B cell (primary cell): ENCODE results near the gene S100A13. TPM values are rescaled to one million over a fixed set of nuclear protein-coding genes. Genes with fewer than 3 reads are reported as not detected.

ENCODE experiments used
- ATAC-seq: fragments of 200-7000 bp; cut with Tn5 transposase; one replicate; pipeline ENCODE4 v1.10.0; 2021; ENCODE audit warnings: low read depth, mild to moderate bottlenecking, moderate number of reproducible peaks, moderate library complexity
- CTCF ChIA-PET: fragments of 350-600 bp; sonication (Branson Sonifier 250); formaldehyde crosslinking; loops from one replicate; lab custom pipeline; 2021; ENCODE audit warnings: antibody characterized with exemption, inconsistent platforms; lab: Charles Lee
- POLR2A ChIA-PET: fragments of 350-600 bp; sonication (Branson Sonifier 250); formaldehyde crosslinking; loops from one replicate; lab custom pipeline; 2021; ENCODE audit warnings: antibody characterized with exemption; lab: Charles Lee
- DNase-seq: peaks from one replicate; pipeline ENCODE4 v3.0.0; 2013
- H2AFZ ChIP-seq: 2 replicates; pipeline ENCODE4 v1.6.1; 2012; ENCODE audit warnings: mild to moderate bottlenecking, low read depth, low read length; ENCODE audit not compliant: insufficient read depth, poor library complexity, severe bottlenecking
- H3K27ac ChIP-seq, 2 donors: 1 replicate in 1 of 2; 2 replicates in 1 of 2; pipeline ENCODE4 v1.5.1; 2012 to 2013; ENCODE audit warnings: low read length in 2 of 2, mild to moderate bottlenecking in 2 of 2, moderate library complexity in 1 of 2
- H3K27me3 ChIP-seq, 4 experiments: fragments of 200-600 bp in 1 of 4; sonication (generic) in 1 of 4; replicated peaks in 1 of 4; 1 replicate in 2 of 4; 2 replicates in 2 of 4; pipeline versions ENCODE4 v1.6.1 to v1.7.0; 2013 to 2016; ENCODE audit warnings: low read length in 3 of 4, mild to moderate bottlenecking in 2 of 4, mixed read lengths in 1 of 4, moderate library complexity in 1 of 4; ENCODE audit not compliant: insufficient read depth in 4 of 4, control insufficient read depth in 3 of 4; ENCODE audit errors: control extremely low read depth in 1 of 4
- H3K36me3 ChIP-seq, 2 experiments: replicated peaks in 1 of 2; 1 replicate in 1 of 2; 2 replicates in 1 of 2; pipeline versions ENCODE4 v1.6.1 to v1.7.1; 2013; ENCODE audit warnings: low read length in 1 of 2; ENCODE audit not compliant: insufficient read depth in 2 of 2, control insufficient read depth in 1 of 2; ENCODE audit errors: control extremely low read depth in 1 of 2, extremely low read depth in 1 of 2
- H3K4me1 ChIP-seq, 2 donors: fragments of 200-600 bp in 1 of 2; sonication (generic) in 1 of 2; 1 replicate in 1 of 2; 2 replicates in 1 of 2; pipeline versions ENCODE4 v1.5.1 to v1.6.1; 2013 to 2017; ENCODE audit warnings: low read length in 2 of 2; ENCODE audit not compliant: control insufficient read depth in 2 of 2, insufficient read depth in 2 of 2
- H3K4me2 ChIP-seq: replicated peaks from 2 replicates; pipeline ENCODE3; 2012; ENCODE audit warnings: mild to moderate bottlenecking, low read depth, low read length; ENCODE audit not compliant: poor library complexity, severe bottlenecking
- H3K4me3 ChIP-seq, 5 experiments: fragments of 200-600 bp in 1 of 5; sonication (generic) in 1 of 5; 1 replicate in 3 of 5; 2 replicates in 2 of 5; pipeline versions ENCODE4 v1.5.1 to v1.7.0; 2011 to 2016; ENCODE audit warnings: low read length in 4 of 5, mild to moderate bottlenecking in 4 of 5, low read depth in 2 of 5, control low read depth in 1 of 5, moderate library complexity in 1 of 5; ENCODE audit not compliant: insufficient read depth in 1 of 5; ENCODE audit errors: control extremely low read depth in 1 of 5, extremely low read depth in 1 of 5
- H3K79me2 ChIP-seq: fragments of 200-600 bp; sonication (generic); one replicate; pipeline ENCODE4 v1.6.0; 2016; ENCODE audit warnings: low read length; ENCODE audit not compliant: control insufficient read depth, insufficient read depth
- H3K9ac ChIP-seq: fragments of 200-600 bp; sonication (generic); 2 replicates; pipeline ENCODE4 v1.6.1; 2017; ENCODE audit warnings: mild to moderate bottlenecking, low read length, moderate library complexity
- H3K9me3 ChIP-seq, 3 donors: one replicate each; pipeline versions ENCODE4 v1.6.1 to v1.7.1; 2013; ENCODE audit warnings: low read length in 2 of 3; ENCODE audit not compliant: control insufficient read depth in 2 of 3, insufficient read depth in 1 of 3; ENCODE audit errors: control extremely low read depth in 1 of 3
- H4K20me1 ChIP-seq: 2 replicates; pipeline ENCODE4 v1.6.0; 2012; ENCODE audit warnings: mild to moderate bottlenecking, low read length; ENCODE audit not compliant: insufficient read depth, control insufficient read depth, poor library complexity, severe bottlenecking
- H3K27ac Mint-ChIP-seq: one replicate; pipeline ENCODE4 v1.8.0; 2021; ENCODE audit warnings: mixed read lengths
- H3K27me3 Mint-ChIP-seq: one replicate; pipeline ENCODE4 v1.8.0; 2021; ENCODE audit warnings: mixed read lengths
- H3K4me1 Mint-ChIP-seq: one replicate; pipeline ENCODE4 v1.8.0; 2021; ENCODE audit warnings: mixed read lengths
- H3K4me3 Mint-ChIP-seq: one replicate; pipeline ENCODE4 v1.8.0; 2021; ENCODE audit warnings: mixed read lengths
- H3K9me3 Mint-ChIP-seq: one replicate; pipeline ENCODE4 v1.8.0; 2022; ENCODE audit warnings: mixed read lengths; ENCODE audit not compliant: insufficient read depth
- CTCF ChIP-seq: fragments of 200-600 bp; IDR thresholded peaks from one replicate; pipeline ENCODE4 v1.8.0; 2022; ENCODE audit warnings: antibody characterized with exemption, mild to moderate bottlenecking
- EZH2 ChIP-seq: IDR thresholded peaks from 2 replicates; pipeline ENCODE4 v1.6.1; 2012; ENCODE audit warnings: borderline replicate concordance, low read depth, mild to moderate bottlenecking, moderate library complexity, low read length; ENCODE audit not compliant: insufficient read depth, poor library complexity, severe bottlenecking
- WGBS: methylation state at CpG from one replicate; pipeline ENCODE4 v1.1.5; 2013; ENCODE audit warnings: missing lambda C conversion rate; ENCODE audit not compliant: insufficient coverage; 5-methylcytosine and 5-hydroxymethylcytosine counted together
- intact Hi-C: fragments of 100-400 bp; cut with micrococcal nuclease; formaldehyde crosslinking; loops from one replicate; pipeline ENCODE4 v1.10.0; 2022
- polyA plus RNA-seq: library from polyadenylated mRNA; depleted of rRNA; stranded (reverse); fragments of >200 nt; gene quantifications from 2 replicates; pipeline ENCODE4 v1.2.3, GENCODE V29; 2012
- total RNA-seq, 2 donors: library from RNA; stranded (reverse); fragments of 120-200 nt in 1 of 2; gene quantifications; 1 replicate in 1 of 2; 2 replicates in 1 of 2; pipeline versions ENCODE4 v1.2.3 to v1.2.4, GENCODE V29; 2013 to 2022

Gene S100A13
- total and polyA plus RNA-seq, 2 donors (not counting 1 experiment from before 2014, with no cell fraction given): 9.8 to 17.8 TPM

- no peaks in the 10 kb centered on the region for H3K27me3 ChIP-seq
- Mint-ChIP-seq H3K27ac (no peak overlapping the region), H3K4me1 (no peaks in the 10 kb centered on the region), H3K27me3 (no peaks in the 10 kb centered on the region), H3K4me3 (no peak overlapping the region), H3K9me3 (no peaks in the 10 kb centered on the region)
- no peaks in the 10 kb centered on the region for H4K20me1 ChIP-seq
- H3K4me1 ChIP-seq: no peaks in the 10 kb centered on the region
- ChIA-PET POLR2A (no interaction called here), CTCF (no interaction called here)
- DNase-seq (no peak), ATAC-seq (no peak)
- H3K4me2 ChIP-seq: no peak overlapping the region
- no peaks in the 10 kb centered on the region for H3K79me2 ChIP-seq
- no peak overlapping the region for H3K27ac ChIP-seq
- 90% methylated on average over 4 of the region's 7 CpGs for WGBS
- no peak overlapping the region for H3K4me3 ChIP-seq
- no peaks in the 10 kb centered on the region for H3K36me3 ChIP-seq
- TF ChIP-seq CTCF (no peak), EZH2 (no peak)
- no peaks in the 10 kb centered on the region for H3K9me3 ChIP-seq
- H2AFZ ChIP-seq: no peak overlapping the region
- intact Hi-C loops: no loop called here
- H3K9ac ChIP-seq: no peak overlapping the region
Observed at GRCh38 chr1:153610811-153611301, 16.4 kb downstream of the S100A13 start.

GRCh38 chr1:153610334-153610733 is 17.0 kb downstream of the S100A13 start:
- no peak for ATAC-seq
- Mint-ChIP-seq H3K4me1 (no peaks in the 10 kb centered on the region), H3K27ac (no peak overlapping the region), H3K4me3 (no peak overlapping the region), H3K27me3 (no peaks in the 10 kb centered on the region), H3K9me3 (no peaks in the 10 kb centered on the region)
- WGBS: 100% methylated on average over 1 of the region's 4 CpGs
- no peak for TF ChIP-seq CTCF
- TF ChIP-seq EZH2: no peak
- Histone ChIP-seq H3K9me3 (no peaks in the 10 kb centered on the region), H3K4me1 (peaks cover 0 to 4% of the 10 kb centered on the region in 2 donors), H4K20me1 (no peaks in the 10 kb centered on the region), H3K4me2 (no peak overlapping the region), H2AFZ (no peak overlapping the region), H3K27me3 (no peaks in the 10 kb centered on the region), H3K4me3 (no peak overlapping the region), H3K79me2 (no peaks in the 10 kb centered on the region), H3K36me3 (no peaks in the 10 kb centered on the region), H3K27ac (no peak overlapping the region), H3K9ac (no peak overlapping the region)
- intact Hi-C loops: no loop called here
- POLR2A ChIA-PET: no interaction called here
- CTCF ChIA-PET: no interaction called here
- no peak for DNase-seq
